ENCODE results near the gene DUSP1. TPM values are rescaled to one million over a fixed set of nuclear protein-coding genes. Genes with fewer than 3 reads are reported as not detected.

DUSP1 gene
- total RNA-seq, 1 experiment from 2014 or later = 10.3 TPM

DNA sequence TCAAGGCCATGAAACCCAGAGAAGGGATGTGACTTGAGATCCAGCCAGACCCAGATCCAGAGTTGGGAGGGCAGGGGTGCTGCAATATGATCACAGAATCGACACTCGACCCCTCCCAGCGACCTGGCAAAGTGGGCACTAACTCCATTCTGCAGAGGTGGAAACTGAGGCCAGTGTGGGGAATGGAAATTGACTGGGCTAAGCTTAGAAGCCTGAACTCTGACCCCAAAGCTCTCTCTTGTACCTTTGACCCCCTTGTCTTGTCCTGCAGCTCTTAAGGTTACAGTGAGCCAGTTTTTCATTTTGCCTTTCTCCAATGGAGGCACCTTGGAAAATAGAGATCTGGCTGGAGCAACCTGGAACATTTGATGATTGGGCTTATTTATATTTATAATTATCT, 48.6 kb upstream of the DUSP1 start:
- H3K4me3 ChIP-seq = no peak overlapping the region
- POLR2A ChIA-PET (ENCODE audit: unreplicated experiment) = interaction anchor here (0.5 kb wide), 1 partner anchor 42 kb away, joined by 4 read pairs; no protein-coding TSS in a partner anchor
- no peaks in the 10 kb centered on the region for H3K4me1 ChIP-seq (replicated peaks; ENCODE audit: insufficient read depth)
- no peaks in the 10 kb centered on the region for H3K9me2 ChIP-seq (ENCODE audit: insufficient read depth)
- no peaks in the 10 kb centered on the region for H3K36me3 ChIP-seq (ENCODE audit: low read depth)
- 0 out of 2 replicates have a peak, but pooled peaks cover 3% of the 10 kb centered on the region for H3F3A ChIP-seq (ENCODE audit: insufficient read depth, low read depth)
- DNase-seq = no peak
- no peaks in the 10 kb centered on the region for H3K79me2 ChIP-seq (ENCODE audit: low read depth)
- no TSS peak for BruUV-seq (replicated peaks)
- TF ChIP-seq EZH2 (IDR thresholded peaks at IDR 0.05; ENCODE audit: low read depth) = no peak
- TF ChIP-seq, protein P1, sequence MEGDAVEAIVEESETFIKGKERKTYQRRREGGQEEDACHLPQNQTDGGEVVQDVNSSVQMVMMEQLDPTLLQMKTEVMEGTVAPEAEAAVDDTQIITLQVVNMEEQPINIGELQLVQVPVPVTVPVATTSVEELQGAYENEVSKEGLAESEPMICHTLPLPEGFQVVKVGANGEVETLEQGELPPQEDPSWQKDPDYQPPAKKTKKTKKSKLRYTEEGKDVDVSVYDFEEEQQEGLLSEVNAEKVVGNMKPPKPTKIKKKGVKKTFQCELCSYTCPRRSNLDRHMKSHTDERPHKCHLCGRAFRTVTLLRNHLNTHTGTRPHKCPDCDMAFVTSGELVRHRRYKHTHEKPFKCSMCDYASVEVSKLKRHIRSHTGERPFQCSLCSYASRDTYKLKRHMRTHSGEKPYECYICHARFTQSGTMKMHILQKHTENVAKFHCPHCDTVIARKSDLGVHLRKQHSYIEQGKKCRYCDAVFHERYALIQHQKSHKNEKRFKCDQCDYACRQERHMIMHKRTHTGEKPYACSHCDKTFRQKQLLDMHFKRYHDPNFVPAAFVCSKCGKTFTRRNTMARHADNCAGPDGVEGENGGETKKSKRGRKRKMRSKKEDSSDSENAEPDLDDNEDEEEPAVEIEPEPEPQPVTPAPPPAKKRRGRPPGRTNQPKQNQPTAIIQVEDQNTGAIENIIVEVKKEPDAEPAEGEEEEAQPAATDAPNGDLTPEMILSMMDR (conservative IDR thresholded peaks at IDR 0.05) = no peak
- H4K20me1 ChIP-seq (ENCODE audit: insufficient read depth) = no peaks in the 10 kb centered on the region
- no peak overlapping the region for H2AFZ ChIP-seq
- H3K27ac ChIP-seq = no peak overlapping the region
- no peaks in the 10 kb centered on the region for H3K9me3 ChIP-seq (ENCODE audit: insufficient read depth, low read depth)
- CTCF ChIA-PET = no interaction called here
- no peak overlapping the region for H3K4me2 ChIP-seq
- intact Hi-C loops (cut with micrococcal nuclease; ENCODE audit: unreplicated experiment) = no loop called here
- H3K27me3 ChIP-seq (ENCODE audit: insufficient read depth, low read depth) = no peaks in the 10 kb centered on the region

DNA sequence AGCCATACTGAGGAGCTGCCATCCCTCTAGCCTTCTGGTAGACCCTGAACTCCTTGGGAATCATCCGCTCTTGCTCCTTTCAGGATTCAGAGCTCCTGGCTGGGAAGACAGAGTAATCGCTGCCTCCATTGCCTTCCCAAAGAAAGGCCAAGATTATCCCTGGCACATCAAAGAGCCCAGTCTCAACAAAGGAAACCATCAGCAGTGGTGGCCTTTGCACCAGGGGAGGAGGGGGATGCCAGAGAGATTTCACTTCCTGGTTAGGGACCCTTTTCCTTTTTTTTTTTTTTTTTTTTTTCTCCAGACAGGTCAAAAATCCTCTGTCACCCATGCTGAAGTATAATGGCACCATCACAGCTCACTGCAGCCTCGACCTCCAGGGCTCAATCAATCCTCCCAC, 47.1 kb upstream of the DUSP1 start:
- CTCF ChIA-PET = no interaction called here
- BruUV-seq (replicated peaks) = no TSS peak

DNA sequence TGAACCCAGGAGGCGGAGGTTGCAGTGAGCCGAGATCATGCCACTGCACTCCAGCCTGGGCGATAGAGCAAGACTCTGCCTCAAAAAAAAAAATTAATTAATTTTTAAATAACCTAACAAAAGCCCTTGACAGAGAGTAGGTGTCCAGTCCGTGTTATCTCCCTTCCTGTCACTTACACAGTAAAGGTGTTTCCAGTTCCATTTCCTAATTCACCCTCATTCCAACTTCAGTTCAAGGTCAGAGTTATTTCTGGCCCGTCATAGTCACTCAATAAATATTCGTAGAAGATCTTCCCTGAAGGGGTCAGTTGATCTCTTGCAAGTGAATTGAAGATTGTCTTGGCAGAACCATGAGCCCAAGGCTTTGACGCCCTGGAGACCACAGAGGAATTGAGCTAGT, 46.7 kb upstream of the DUSP1 start:
- intact Hi-C loops (cut with micrococcal nuclease; ENCODE audit: unreplicated experiment) = no loop called here
- Histone ChIP-seq H3K27ac (no peak overlapping the region), H3F3A (ENCODE audit: insufficient read depth, low read depth) (0 out of 2 replicates have a peak, but pooled peaks cover 3% of the 10 kb centered on the region), H3K4me2 (no peak overlapping the region), H4K20me1 (ENCODE audit: insufficient read depth) (no peaks in the 10 kb centered on the region), H3K4me1 (replicated peaks; ENCODE audit: insufficient read depth) (no peaks in the 10 kb centered on the region), H3K4me3 (no peak overlapping the region), H2AFZ (no peak overlapping the region), H3K27me3 (ENCODE audit: insufficient read depth, low read depth) (no peaks in the 10 kb centered on the region), H3K36me3 (ENCODE audit: low read depth) (no peaks in the 10 kb centered on the region), H3K9me2 (ENCODE audit: insufficient read depth) (no peaks in the 10 kb centered on the region), H3K9me3 (ENCODE audit: insufficient read depth, low read depth) (no peaks in the 10 kb centered on the region), H3K79me2 (ENCODE audit: low read depth) (no peaks in the 10 kb centered on the region)
- BruUV-seq (replicated peaks) = no TSS peak
- TF ChIP-seq, protein P1 (conservative IDR thresholded peaks at IDR 0.05) = no peak
- no peak for TF ChIP-seq EZH2 (IDR thresholded peaks at IDR 0.05; ENCODE audit: low read depth)
- no peak for DNase-seq
- ChIA-PET CTCF (no interaction called here), POLR2A (ENCODE audit: unreplicated experiment) (interaction anchor here (0.8 kb wide), 1 partner anchor 134 kb away, joined by 28 read pairs; no protein-coding TSS in a partner anchor)

More for the DNA sequence above, 47.1 kb upstream of the DUSP1 start:
- H3K9me3 ChIP-seq (ENCODE audit: insufficient read depth, low read depth) = no peaks in the 10 kb centered on the region
- H3K36me3 ChIP-seq (ENCODE audit: low read depth) = no peaks in the 10 kb centered on the region
- H3K27me3 ChIP-seq (ENCODE audit: insufficient read depth, low read depth) = no peaks in the 10 kb centered on the region
- H3K4me2 ChIP-seq = no peak overlapping the region
- no peak for DNase-seq
- H4K20me1 ChIP-seq (ENCODE audit: insufficient read depth) = no peaks in the 10 kb centered on the region
- no peaks in the 10 kb centered on the region for H3K4me1 ChIP-seq (replicated peaks; ENCODE audit: insufficient read depth)
- H3F3A ChIP-seq (ENCODE audit: insufficient read depth, low read depth) = 0 out of 2 replicates have a peak, but pooled peaks cover 3% of the 10 kb centered on the region
- no peak overlapping the region for H3K27ac ChIP-seq
- no peaks in the 10 kb centered on the region for H3K79me2 ChIP-seq (ENCODE audit: low read depth)
- POLR2A ChIA-PET (ENCODE audit: unreplicated experiment) = interaction anchor here (0.8 kb wide), 1 partner anchor 134 kb away, joined by 28 read pairs; no protein-coding TSS in a partner anchor
- TF ChIP-seq, protein P1 (conservative IDR thresholded peaks at IDR 0.05) = no peak
- no peak for TF ChIP-seq EZH2 (IDR thresholded peaks at IDR 0.05; ENCODE audit: low read depth)
- intact Hi-C loops (cut with micrococcal nuclease; ENCODE audit: unreplicated experiment) = no loop called here
- no peaks in the 10 kb centered on the region for H3K9me2 ChIP-seq (ENCODE audit: insufficient read depth)
- no peak overlapping the region for H2AFZ ChIP-seq
- no peak overlapping the region for H3K4me3 ChIP-seq
